Astrocyte (in vitro differentiated cells and primary cell): Measurements from ENCODE around the gene ATP8B4. TPM values are rescaled to one million over a fixed set of nuclear protein-coding genes. Genes with fewer than 3 reads are reported as not detected.
"Not testable (repeated sequence)": the region's sequence is repeated elsewhere in the genome, so short reads cannot be mapped to it uniquely, and the experiment has no call there.

ENCODE experiments used
- DNase-seq: peaks from one replicate; pipeline ENCODE4 v3.0.0-alpha.2; 2010; ENCODE audit warnings: low read depth
- FAIRE-seq: peaks from 2 replicates; lab custom pipeline; 2011; peaks lifted over from hg19 to GRCh38; lab: Jason Lieb, UNC
- H2AFZ ChIP-seq: 2 replicates; pipeline ENCODE4 v1.6.0; 2012; ENCODE audit warnings: low read depth, low read length, inconsistent platforms
- H3K27ac ChIP-seq: 2 replicates; pipeline ENCODE4 v1.5.1; 2011; ENCODE audit warnings: low read depth, low read length, inconsistent platforms
- H3K27me3 ChIP-seq: 2 replicates; pipeline ENCODE4 v1.6.0; 2011; ENCODE audit warnings: low read length, inconsistent platforms; ENCODE audit not compliant: insufficient read depth
- H3K36me3 ChIP-seq: 2 replicates; pipeline ENCODE4 v1.5.1; 2011; ENCODE audit warnings: low read length, inconsistent platforms; ENCODE audit not compliant: insufficient read depth
- H3K4me1 ChIP-seq: 2 replicates; pipeline ENCODE4 v1.5.1; 2011; ENCODE audit warnings: low read length, inconsistent platforms; ENCODE audit not compliant: insufficient read depth
- H3K4me2 ChIP-seq: 2 replicates; pipeline ENCODE4 v1.6.0; 2012; ENCODE audit warnings: low read length, inconsistent platforms
- H3K4me3 ChIP-seq: 2 replicates; pipeline ENCODE4 v1.5.1; 2011; ENCODE audit warnings: low read depth, mild to moderate bottlenecking, low read length, inconsistent platforms; ENCODE audit not compliant: insufficient read depth
- H3K79me2 ChIP-seq: 2 replicates; pipeline ENCODE4 v1.6.0; 2012; ENCODE audit warnings: mild to moderate bottlenecking, low read length, inconsistent platforms; ENCODE audit not compliant: insufficient read depth
- H3K9ac ChIP-seq: 2 replicates; pipeline ENCODE4 v1.6.0; 2012; ENCODE audit warnings: mild to moderate bottlenecking, low read length, inconsistent platforms
- H3K9me3 ChIP-seq: 2 replicates; pipeline ENCODE4 v1.5.1; 2012; ENCODE audit warnings: low read depth, mild to moderate bottlenecking, low read length, inconsistent platforms; ENCODE audit not compliant: insufficient read depth
- H4K20me1 ChIP-seq: 2 replicates; pipeline ENCODE4 v1.6.0; 2012; ENCODE audit warnings: low read length, inconsistent platforms; ENCODE audit not compliant: insufficient read depth
- H3K27ac Mint-ChIP-seq: one replicate; pipeline ENCODE4 v1.8.0; 2021; ENCODE audit warnings: mild to moderate bottlenecking, mixed read lengths; ENCODE audit not compliant: unreplicated experiment
- H3K27me3 Mint-ChIP-seq: one replicate; pipeline ENCODE4 v1.8.0; 2021; ENCODE audit warnings: low read depth, mixed read lengths; ENCODE audit not compliant: unreplicated experiment
- H3K36me3 Mint-ChIP-seq: one replicate; pipeline ENCODE4 v1.8.0; 2021; ENCODE audit warnings: low read depth, mixed read lengths; ENCODE audit not compliant: unreplicated experiment
- H3K4me1 Mint-ChIP-seq: one replicate; pipeline ENCODE4 v1.8.0; 2021; ENCODE audit warnings: low read depth, mixed read lengths; ENCODE audit not compliant: unreplicated experiment
- H3K4me3 Mint-ChIP-seq: one replicate; pipeline ENCODE4 v1.8.0; 2021; ENCODE audit warnings: mild to moderate bottlenecking, moderate library complexity, mixed read lengths; ENCODE audit not compliant: unreplicated experiment
- H3K9me3 Mint-ChIP-seq: one replicate; pipeline ENCODE4 v1.8.0; 2021; ENCODE audit warnings: mild to moderate bottlenecking, mixed read lengths; ENCODE audit not compliant: unreplicated experiment
- EZH2 ChIP-seq: IDR thresholded peaks from 2 replicates; pipeline ENCODE4 v1.6.1; 2012; ENCODE audit warnings: mild to moderate bottlenecking, low read length, inconsistent platforms; ENCODE audit not compliant: insufficient read depth
- total RNA-seq: library from RNA; stranded (reverse); gene quantifications from 2 replicates; pipeline ENCODE4 v1.2.1, GENCODE V29; 2021
- TF ChIP-seq, protein P1 (sequence below): IDR thresholded peaks from 2 replicates; pipeline ENCODE4 v1.5.1; 2011; ENCODE audit warnings: low read depth, mild to moderate bottlenecking, inconsistent platforms, low read length, moderate library complexity; ENCODE audit not compliant: insufficient read depth

The ATP8B4 gene
- total RNA-seq, 1 donor from 2014 or later, result 0.23 TPM

DNA sequence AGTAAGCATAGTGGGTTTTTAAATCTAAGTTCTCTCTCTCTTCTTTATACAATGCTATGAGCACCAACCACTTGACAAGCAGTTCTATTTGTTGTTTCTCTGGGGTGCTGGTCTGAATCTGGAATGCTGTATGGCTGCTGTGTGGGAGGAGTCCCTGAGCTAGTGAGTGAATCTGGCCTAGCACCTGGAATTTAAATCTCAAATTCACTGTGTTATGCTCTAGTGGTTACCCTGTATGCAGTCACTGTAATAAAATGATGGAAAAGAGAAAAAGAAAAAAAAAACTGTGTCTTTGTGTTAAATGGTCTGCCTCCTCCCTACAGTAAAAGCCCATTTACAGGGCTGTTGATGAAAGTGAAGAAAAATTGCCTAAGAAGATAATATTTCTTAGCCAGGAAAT, 155.0 kb downstream of the ATP8B4 start:
- no peaks in the 10 kb centered on the region for H3K36me3 ChIP-seq
- Mint-ChIP-seq H3K9me3 (peaks cover 9% of the 10 kb centered on the region), H3K27ac (no peak overlapping the region), H3K36me3 (no peaks in the 10 kb centered on the region), H3K4me3 (no peak overlapping the region), H3K4me1 (no peaks in the 10 kb centered on the region), H3K27me3 (no peaks in the 10 kb centered on the region)
- TF ChIP-seq EZH2, result no peak
- TF ChIP-seq, protein P1, sequence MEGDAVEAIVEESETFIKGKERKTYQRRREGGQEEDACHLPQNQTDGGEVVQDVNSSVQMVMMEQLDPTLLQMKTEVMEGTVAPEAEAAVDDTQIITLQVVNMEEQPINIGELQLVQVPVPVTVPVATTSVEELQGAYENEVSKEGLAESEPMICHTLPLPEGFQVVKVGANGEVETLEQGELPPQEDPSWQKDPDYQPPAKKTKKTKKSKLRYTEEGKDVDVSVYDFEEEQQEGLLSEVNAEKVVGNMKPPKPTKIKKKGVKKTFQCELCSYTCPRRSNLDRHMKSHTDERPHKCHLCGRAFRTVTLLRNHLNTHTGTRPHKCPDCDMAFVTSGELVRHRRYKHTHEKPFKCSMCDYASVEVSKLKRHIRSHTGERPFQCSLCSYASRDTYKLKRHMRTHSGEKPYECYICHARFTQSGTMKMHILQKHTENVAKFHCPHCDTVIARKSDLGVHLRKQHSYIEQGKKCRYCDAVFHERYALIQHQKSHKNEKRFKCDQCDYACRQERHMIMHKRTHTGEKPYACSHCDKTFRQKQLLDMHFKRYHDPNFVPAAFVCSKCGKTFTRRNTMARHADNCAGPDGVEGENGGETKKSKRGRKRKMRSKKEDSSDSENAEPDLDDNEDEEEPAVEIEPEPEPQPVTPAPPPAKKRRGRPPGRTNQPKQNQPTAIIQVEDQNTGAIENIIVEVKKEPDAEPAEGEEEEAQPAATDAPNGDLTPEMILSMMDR, result no peak
- no peak for DNase-seq
- no peaks in the 10 kb centered on the region for H3K27me3 ChIP-seq
- H2AFZ ChIP-seq, result no peak overlapping the region
- H3K4me2 ChIP-seq, result no peak overlapping the region
- H3K4me1 ChIP-seq, result no peaks in the 10 kb centered on the region
- no peak for FAIRE-seq
- H4K20me1 ChIP-seq, result no peaks in the 10 kb centered on the region
- H3K27ac ChIP-seq, result no peak overlapping the region
- H3K9me3 ChIP-seq, result no peaks in the 10 kb centered on the region
- H3K4me3 ChIP-seq, result no peak overlapping the region
- H3K79me2 ChIP-seq, result no peaks in the 10 kb centered on the region
- H3K9ac ChIP-seq, result no peak overlapping the region

DNA sequence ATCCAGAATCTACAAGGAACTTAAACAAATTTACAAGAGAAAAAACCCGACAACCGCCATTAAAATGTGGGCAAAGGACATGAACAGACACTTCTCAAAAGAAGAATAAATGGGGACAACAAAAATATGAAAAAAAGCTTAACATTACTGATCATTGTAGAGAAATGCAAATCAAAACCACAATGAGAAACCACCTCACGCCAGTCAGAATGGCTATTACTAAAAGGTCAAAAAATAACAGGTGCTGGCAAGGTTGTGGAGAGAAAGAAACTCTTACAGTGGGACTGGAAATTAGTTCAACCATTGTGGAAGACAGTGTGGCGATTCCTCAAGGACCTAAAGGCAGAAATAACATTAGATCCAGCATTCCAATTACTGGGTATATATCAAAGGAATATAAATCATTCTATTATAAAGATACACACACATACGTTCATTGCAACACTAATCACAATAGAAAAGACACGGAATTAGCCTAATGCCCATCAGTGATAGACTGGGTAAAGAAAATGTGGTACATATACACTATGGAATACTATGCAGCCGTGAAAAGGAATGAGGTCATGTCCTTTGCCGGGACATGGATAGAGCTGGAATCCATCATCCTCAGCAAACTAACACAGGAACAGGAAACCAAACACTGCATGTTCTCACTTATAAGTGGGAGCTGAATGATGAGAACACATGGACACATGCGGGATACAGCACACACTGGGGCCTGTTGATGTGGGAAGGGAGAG, 155.8 kb downstream of the ATP8B4 start:
- not testable (repeated sequence) for H3K4me1 Mint-ChIP-seq, H4K20me1 ChIP-seq, FAIRE-seq, H3K4me3 Mint-ChIP-seq, H3K4me3 ChIP-seq, H3K9me3 ChIP-seq, H3K4me2 ChIP-seq, H3K27ac ChIP-seq, H3K79me2 ChIP-seq, H2AFZ ChIP-seq, H3K9ac ChIP-seq, H3K36me3 ChIP-seq, H3K36me3 Mint-ChIP-seq, H3K27me3 Mint-ChIP-seq, H3K27me3 ChIP-seq, H3K9me3 Mint-ChIP-seq, H3K27ac Mint-ChIP-seq, H3K4me1 ChIP-seq, DNase-seq

DNA sequence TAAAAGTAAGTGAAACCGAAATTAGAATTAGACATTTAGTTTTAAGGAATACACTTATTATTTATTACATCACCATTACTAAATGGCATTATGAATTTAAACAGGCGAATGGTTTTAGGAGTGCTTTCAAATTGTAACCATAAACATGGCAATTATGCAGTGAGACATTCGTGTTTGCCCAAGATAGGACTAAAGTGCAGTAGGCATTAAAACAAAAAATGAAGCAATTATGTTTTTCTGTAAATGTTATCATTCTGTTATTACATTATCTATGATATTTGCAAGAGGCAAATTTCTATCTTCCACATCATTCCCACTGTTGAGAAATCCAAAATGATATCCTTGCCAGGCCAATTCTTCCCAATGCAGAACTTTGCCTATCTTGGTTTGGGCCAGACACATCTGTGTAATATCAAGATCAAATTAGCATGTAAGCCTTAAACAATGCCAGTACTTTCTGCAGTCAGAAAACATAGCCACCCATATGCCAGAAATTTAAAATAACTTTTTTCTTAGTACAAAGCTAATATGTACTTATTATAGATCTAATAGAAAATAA, 156.9 kb downstream of the ATP8B4 start:
- Histone ChIP-seq H3K4me2 (no peak overlapping the region), H3K9ac (no peak overlapping the region), H3K4me3 (no peak overlapping the region), H3K4me1 (no peaks in the 10 kb centered on the region), H3K27ac (no peak overlapping the region), H3K9me3 (no peaks in the 10 kb centered on the region), H2AFZ (no peak overlapping the region), H3K36me3 (no peaks in the 10 kb centered on the region), H3K79me2 (no peaks in the 10 kb centered on the region), H3K27me3 (no peaks in the 10 kb centered on the region), H4K20me1 (no peaks in the 10 kb centered on the region)
- no peak for TF ChIP-seq EZH2
- TF ChIP-seq, protein P1, result no peak
- Mint-ChIP-seq H3K4me1 (no peaks in the 10 kb centered on the region), H3K27me3 (no peaks in the 10 kb centered on the region), H3K27ac (no peak overlapping the region), H3K4me3 (no peak overlapping the region), H3K9me3 (peaks cover 9% of the 10 kb centered on the region), H3K36me3 (no peaks in the 10 kb centered on the region)
- no peak for FAIRE-seq
- DNase-seq, result no peak
